H1 (cell line): ENCODE results near the gene TTC28. TPM values are rescaled to one million over a fixed set of nuclear protein-coding genes. Genes with fewer than 3 reads are reported as not detected.

Source experiments
- CTCF ChIA-PET: fragments of 300-600 bp; sonication (Branson Sonifier 250); formaldehyde crosslinking; loops from one replicate; lab custom pipeline; 2021; ENCODE audit not compliant: partially characterized antibody; lab: Charles Lee
- POLR2A ChIA-PET: fragments of 300-600 bp; sonication (Branson Sonifier 250); formaldehyde crosslinking; loops from one replicate; lab custom pipeline; 2021; ENCODE audit warnings: inconsistent platforms; ENCODE audit not compliant: partially characterized antibody; lab: Charles Lee
- DNase-seq, 2 experiments: peaks; one replicate each; pipeline versions ENCODE4 v3.0.0 to v3.0.0-alpha.2; 2010 to 2022; ENCODE audit warnings: low spot score in 2 of 2, low read depth in 1 of 2, mixed read lengths in 1 of 2
- FAIRE-seq: peaks from 2 replicates; lab custom pipeline; 2011; peaks lifted over from hg19 to GRCh38; lab: Jason Lieb, UNC
- H2AFZ ChIP-seq: 2 replicates; pipeline ENCODE4 v1.8.1; 2012; ENCODE audit warnings: low read length, inconsistent platforms
- H2AK5ac ChIP-seq: 2 replicates; pipeline ENCODE4 v1.6.1; 2013; ENCODE audit warnings: low read depth, low read length
- H2BK120ac ChIP-seq: replicated peaks from 2 replicates; pipeline ENCODE3; 2013; ENCODE audit warnings: low read depth, low read length, inconsistent platforms
- H2BK12ac ChIP-seq: 2 replicates; pipeline ENCODE4 v1.6.1; 2013; ENCODE audit warnings: low read depth, low read length
- H2BK15ac ChIP-seq: 2 replicates; pipeline ENCODE4 v1.6.1; 2013; ENCODE audit warnings: low read length
- H2BK20ac ChIP-seq: 2 replicates; pipeline ENCODE4 v1.6.1; 2013; ENCODE audit warnings: low read length
- H2BK5ac ChIP-seq: 2 replicates; pipeline ENCODE4 v1.6.1; 2013; ENCODE audit warnings: low read depth, low read length
- H3K14ac ChIP-seq: 2 replicates; pipeline ENCODE4 v1.6.1; 2013; ENCODE audit warnings: inconsistent platforms; ENCODE audit not compliant: insufficient read length
- H3K18ac ChIP-seq: 2 replicates; pipeline ENCODE4 v1.6.1; 2013; ENCODE audit warnings: low read length; ENCODE audit errors: extremely low read depth
- H3K23ac ChIP-seq: 2 replicates; pipeline ENCODE4 v1.6.1; 2013; ENCODE audit warnings: inconsistent platforms; ENCODE audit not compliant: insufficient read length
- H3K23me2 ChIP-seq: 2 replicates; pipeline ENCODE4 v1.6.1; 2013; ENCODE audit warnings: low read depth, low read length
- H3K27ac ChIP-seq: 2 replicates; pipeline ENCODE4 v1.6.1; 2011; ENCODE audit warnings: low read depth, low read length, inconsistent platforms
- H3K27me3 ChIP-seq, 4 experiments: replicated peaks in 1 of 4; 1 replicate in 1 of 4; 2 replicates in 3 of 4; pipeline versions ENCODE4 v1.6.1 to v1.8.1; 2011 to 2013; ENCODE audit warnings: low read length in 3 of 4, mild to moderate bottlenecking in 3 of 4, inconsistent platforms in 2 of 4, mixed read lengths in 2 of 4, moderate library complexity in 1 of 4; ENCODE audit not compliant: control insufficient read depth in 3 of 4, insufficient read depth in 3 of 4; ENCODE audit errors: extremely low read depth in 1 of 4
- H3K36me3 ChIP-seq, 4 experiments: 2 replicates each; pipeline versions ENCODE4 v1.6.1 to v1.8.1; 2011 to 2013; ENCODE audit warnings: mild to moderate bottlenecking in 4 of 4, low read length in 3 of 4, moderate library complexity in 2 of 4, control low read depth in 1 of 4, inconsistent platforms in 1 of 4; ENCODE audit not compliant: insufficient read depth in 4 of 4, control insufficient read depth in 2 of 4
- H3K4ac ChIP-seq: replicated peaks from 2 replicates; pipeline ENCODE3; 2013; ENCODE audit warnings: low read length, low read depth, mixed read lengths, inconsistent platforms; ENCODE audit not compliant: insufficient read length
- H3K4me1 ChIP-seq, 4 experiments: replicated peaks in 1 of 4; 1 replicate in 1 of 4; 2 replicates in 3 of 4; pipeline versions ENCODE4 v1.6.1 to v1.8.1; 2011 to 2013; ENCODE audit warnings: low read length in 3 of 4, inconsistent platforms in 2 of 4, mixed read lengths in 1 of 4; ENCODE audit not compliant: insufficient read depth in 4 of 4, control insufficient read depth in 3 of 4
- H3K4me2 ChIP-seq, 2 experiments: 2 replicates each; pipeline versions ENCODE4 v1.6.1 to v1.8.1; 2011 to 2013; ENCODE audit warnings: low read depth in 2 of 2, low read length in 2 of 2, control low read depth in 1 of 2, inconsistent platforms in 1 of 2, mild to moderate bottlenecking in 1 of 2; ENCODE audit not compliant: insufficient read depth in 1 of 2
- H3K4me3 ChIP-seq, 4 experiments: fragments of 200-600, 300-600 bp in 1 of 4; sonication (generic), shearing (Covaris generic), sonication (Bioruptor Twin) in 1 of 4; 2 replicates each; pipeline versions ENCODE4 v1.5.1 to v1.8.1; 2011 to 2016; ENCODE audit warnings: low read length in 4 of 4, low read depth in 3 of 4, control low read depth in 2 of 4, inconsistent platforms in 2 of 4, mild to moderate bottlenecking in 2 of 4, mixed read lengths in 1 of 4, moderate library complexity in 1 of 4; ENCODE audit not compliant: insufficient read depth in 2 of 4; ENCODE audit errors: extremely low read depth in 1 of 4
- H3K56ac ChIP-seq: replicated peaks from 2 replicates; pipeline ENCODE3; 2013; ENCODE audit warnings: low read depth, mild to moderate bottlenecking, mixed read lengths, low read length, inconsistent platforms; ENCODE audit not compliant: insufficient read length
- H3K79me1 ChIP-seq: 2 replicates; pipeline ENCODE4 v1.6.1; 2013; ENCODE audit warnings: low read depth, low read length, control low read depth
- H3K79me2 ChIP-seq, 2 experiments: 2 replicates each; pipeline versions ENCODE4 v1.6.1 to v1.8.1; 2012 to 2013; ENCODE audit warnings: low read length in 2 of 2, mild to moderate bottlenecking in 2 of 2, inconsistent platforms in 1 of 2; ENCODE audit not compliant: insufficient read depth in 2 of 2, control insufficient read depth in 1 of 2
- H3K9ac ChIP-seq, 4 experiments: replicated peaks in 1 of 4; 1 replicate in 1 of 4; 2 replicates in 3 of 4; pipeline versions ENCODE4 v1.6.1 to v1.8.1; 2011 to 2013; ENCODE audit warnings: low read depth in 3 of 4, low read length in 3 of 4, control low read depth in 2 of 4, mild to moderate bottlenecking in 2 of 4, moderate library complexity in 2 of 4, inconsistent platforms in 1 of 4; ENCODE audit errors: extremely low read depth in 1 of 4
- H3K9me3 ChIP-seq, 2 experiments: 2 replicates each; pipeline versions ENCODE4 v1.6.1 to v1.8.1; 2012 to 2013; ENCODE audit warnings: mild to moderate bottlenecking in 2 of 2, moderate library complexity in 2 of 2, control low read depth in 1 of 2, inconsistent platforms in 1 of 2, low read depth in 1 of 2, low read length in 1 of 2, mixed read lengths in 1 of 2; ENCODE audit not compliant: insufficient read depth in 2 of 2
- H4K20me1 ChIP-seq, 2 experiments: replicated peaks in 1 of 2; 2 replicates each; pipeline versions ENCODE3 to v1.8.1; 2011 to 2013; ENCODE audit warnings: inconsistent platforms in 2 of 2, low read length in 2 of 2, mild to moderate bottlenecking in 1 of 2; ENCODE audit not compliant: insufficient read depth in 2 of 2, control insufficient read depth in 1 of 2
- H4K5ac ChIP-seq: 2 replicates; pipeline ENCODE4 v1.6.1; 2013; ENCODE audit warnings: low read length, low read depth, mixed read lengths, inconsistent platforms; ENCODE audit not compliant: insufficient read length
- H4K8ac ChIP-seq: 2 replicates; pipeline ENCODE4 v1.8.0; 2013; ENCODE audit warnings: mild to moderate bottlenecking, moderate library complexity, low read length, inconsistent platforms; ENCODE audit not compliant: insufficient read depth; ENCODE audit errors: extremely low read depth
- H4K91ac ChIP-seq: replicated peaks from 2 replicates; pipeline ENCODE3; 2013; ENCODE audit warnings: low read length, mixed read lengths, inconsistent platforms; ENCODE audit not compliant: insufficient read length
- EP300 ChIP-seq, 2 experiments: IDR thresholded peaks; 1 replicate in 1 of 2; 2 replicates in 1 of 2; pipeline ENCODE4 v1.6.1; 2011 to 2012; ENCODE audit warnings: low read depth in 2 of 2, low read length in 2 of 2, mild to moderate bottlenecking in 2 of 2, borderline replicate concordance in 1 of 2, inconsistent platforms in 1 of 2, moderate library complexity in 1 of 2
- EZH2 ChIP-seq: fragments of 200-600 bp; sonication (generic); IDR thresholded peaks from 2 replicates; pipeline ENCODE4 v1.7.1; 2012; ENCODE audit warnings: low read depth, mild to moderate bottlenecking, moderate library complexity, low read length, inconsistent platforms; ENCODE audit not compliant: severe bottlenecking
- HDAC2 ChIP-seq, 2 experiments: fragments of 300-600 bp in 1 of 2; sonication (generic) in 1 of 2; IDR thresholded peaks; 2 replicates each; pipeline ENCODE4 v1.6.1; 2011 to 2012; ENCODE audit warnings: low read depth in 2 of 2, low read length in 2 of 2, mild to moderate bottlenecking in 2 of 2, moderate library complexity in 2 of 2, borderline replicate concordance in 1 of 2, inconsistent platforms in 1 of 2
- JUN ChIP-seq: IDR thresholded peaks from 2 replicates; pipeline ENCODE4 v1.6.1; 2011; ENCODE audit warnings: low read depth, mild to moderate bottlenecking, improper control_type of control experiment, low read length
- PHF8 ChIP-seq: fragments of 200-600 bp; sonication (generic); conservative IDR thresholded peaks from 2 replicates; pipeline ENCODE4 v1.7.1; 2012; ENCODE audit warnings: low read depth, mild to moderate bottlenecking, inconsistent platforms, low read length, moderate library complexity
- SP2 ChIP-seq: IDR thresholded peaks from 2 replicates; pipeline ENCODE4 v1.6.1; 2012; ENCODE audit warnings: mild to moderate bottlenecking, low read length, inconsistent platforms
- WGBS, 2 experiments: shearing (Covaris generic) in 1 of 2; methylation state at CpG; one replicate each; pipeline versions ENCODE4 v1.1.6 to v1.1.7; 2013 to 2015; ENCODE audit warnings: low lambda C conversion rate in 2 of 2, mixed read lengths in 2 of 2, inconsistent platforms in 1 of 2, low coverage in 1 of 2, missing lambda C conversion rate in 1 of 2; ENCODE audit not compliant: insufficient replicate concordance in 2 of 2, insufficient coverage in 1 of 2, insufficient read length in 1 of 2; ENCODE audit errors: extremely low coverage in 1 of 2, missing lambda C conversion rate in 1 of 2; 5-methylcytosine and 5-hydroxymethylcytosine counted together
- polyA plus RNA-seq, 7 experiments: library from polyadenylated mRNA; depleted of rRNA in 3 of 7; stranded (reverse) in 5 of 7; unstranded in 2 of 7; fragments of >200 nt in 5 of 7; fragments of 200-250 nt in 2 of 7; gene quantifications; 1 replicate in 5 of 7; 2 replicates in 1 of 7; 4 replicates in 1 of 7; pipeline versions ENCODE4 v1.2.1 to v1.2.3, GENCODE V29; 2011 to 2013; ENCODE audit warnings: missing spikeins in 2 of 7, mixed read lengths in 2 of 7
- total RNA-seq: library from RNA; stranded (reverse); fragmentation: NEBNext Ultra II Directional; extraction: Animal tissue kit (Norgen Biotek cat#: 25700); gene quantifications from 2 replicates; pipeline ENCODE4 v1.2.1, GENCODE V29; 2021

TTC28 gene
- total and polyA plus RNA-seq, 2 of the 8 experiments (the other 6 are each of a cell fraction or from before 2014, with no cell fraction given), result 2.6 to 12.6 TPM

- ChIA-PET POLR2A (interaction anchor here (1.3 kb wide), 1 partner anchor 17 kb away, joined by 5 read pairs; no protein-coding TSS in a partner anchor), CTCF (no interaction called here)
- no peaks in the 10 kb centered on the region for H3K27me3 ChIP-seq
- TF ChIP-seq HDAC2 (IDR thresholded peaks at IDR 0.05; ENCODE audit: borderline replicate concordance in 1 of 2, low read depth in 2 of 2, low read length in 2 of 2) (no peak), EZH2 (no peak), EP300 (IDR thresholded peaks at IDR 0.05; ENCODE audit: borderline replicate concordance in 1 of 2, low read depth in 2 of 2, low read length in 2 of 2) (no peak), JUN (no peak), SP2 (no peak), PHF8 (no peak)
Observed at GRCh38 chr22:27961680-27962079, 718.0 kb downstream of the TTC28 start.

More at GRCh38 chr22:27961680-27962079, 718.0 kb downstream of the TTC28 start:
- Histone ChIP-seq H2AK5ac (no peak overlapping the region), H3K4me2 (no peak overlapping the region), H2BK5ac (no peak overlapping the region), H2BK20ac (no peak overlapping the region), H3K4me1 (peaks cover 0 to 4% (median 1%) of the 10 kb centered on the region in 4 experiments; a peak in 2 of 7 replicates), H3K9me3 (no peaks in the 10 kb centered on the region), H2AFZ (no peak overlapping the region), H3K18ac (no peak overlapping the region), H3K79me2 (no peaks in the 10 kb centered on the region), H2BK12ac (no peak overlapping the region), H2BK120ac (no peak overlapping the region), H3K36me3 (no peaks in the 10 kb centered on the region), H3K4me3 (no peak overlapping the region), H4K5ac (no peak overlapping the region), H4K20me1 (no peaks in the 10 kb centered on the region), H3K4ac (no peak overlapping the region), H3K27ac (no peak overlapping the region), H2BK15ac (no peak overlapping the region), H3K23me2 (no peaks in the 10 kb centered on the region), H4K8ac (no peak overlapping the region), H3K79me1 (no peaks in the 10 kb centered on the region), H3K56ac (no peak overlapping the region), H3K9ac (no peak overlapping the region), H3K14ac (no peak overlapping the region), H3K23ac (no peak overlapping the region), H4K91ac (no peak overlapping the region)
- DNase-seq (no peak), FAIRE-seq (no peak)
- WGBS, 2 experiments, result 85 to 100% methylated on average over 1 of the region's 1 CpG
